ENCODE measurements around the gene PMS2. TPM values are rescaled to one million over a fixed set of nuclear protein-coding genes. Genes with fewer than 3 reads are reported as not detected.

Gene PMS2
- total RNA-seq, 1 experiment from 2014 or later, result 17.1 TPM

DNA sequence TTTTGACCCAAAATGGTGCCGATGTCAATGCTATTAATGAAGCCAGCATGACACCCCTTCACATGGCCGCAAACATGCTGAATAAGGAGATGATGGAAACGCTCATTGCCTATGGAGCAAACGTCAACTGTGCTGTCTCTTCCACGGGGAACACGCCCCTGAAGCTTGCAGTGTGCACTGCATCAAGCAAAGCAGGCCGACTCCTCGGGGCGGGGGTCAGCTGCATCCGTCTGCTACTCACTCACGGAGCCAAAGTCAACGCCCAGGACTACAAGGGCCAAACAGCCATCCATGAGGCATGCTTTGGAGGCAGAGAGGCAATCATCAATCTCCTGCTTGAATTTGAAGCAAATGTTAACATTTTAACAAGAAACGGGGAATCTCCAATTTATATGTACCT lies 26.8 kb upstream of the PMS2 start:
- Histone ChIP-seq H2BK5ac (ENCODE audit: insufficient read length, low read length) (no peak overlapping the region), H4K8ac (replicated peaks; ENCODE audit: insufficient read length, low read depth, low read length) (no peak overlapping the region), H3K4ac (ENCODE audit: low read depth, low read length) (no peak overlapping the region), H3K18ac (ENCODE audit: insufficient read length, low read depth, low read length) (no peak overlapping the region), H2BK20ac (ENCODE audit: low read depth, low read length, poor library complexity, severe bottlenecking) (no peak overlapping the region), H3K4me1 (ENCODE audit: insufficient read depth, low read length) (no peaks in the 10 kb centered on the region), H2BK15ac (ENCODE audit: low read depth, low read length) (no peak overlapping the region), H3K27me3 (ENCODE audit: insufficient read depth, low read length) (no peaks in the 10 kb centered on the region), H3K79me1 (ENCODE audit: insufficient read depth, low read depth, low read length, poor library complexity, severe bottlenecking) (peaks cover 14% of the 10 kb centered on the region), H3K23me2 (ENCODE audit: insufficient read length, low read depth, low read length, poor library complexity, severe bottlenecking) (no peaks in the 10 kb centered on the region), H4K5ac (ENCODE audit: insufficient read length, low read depth, low read length) (no peak overlapping the region), H4K91ac (ENCODE audit: insufficient read length, low read depth, low read length) (no peak overlapping the region), H2BK12ac (ENCODE audit: insufficient read length, low read depth, low read length) (no peak overlapping the region), H3K9ac (ENCODE audit: extremely low read depth, insufficient read length, low read length) (no peak overlapping the region), H3K56ac (ENCODE audit: insufficient read length, low read depth, low read length) (no peak overlapping the region), H3K9me3 (ENCODE audit: control insufficient read depth, low read depth, low read length) (no peaks in the 10 kb centered on the region), H2BK120ac (ENCODE audit: low read depth, low read length, poor library complexity, severe bottlenecking) (no peak overlapping the region), H3K27ac (ENCODE audit: insufficient read length, low read depth, low read length) (no peak overlapping the region), H3K14ac (ENCODE audit: insufficient read depth, low read length) (no peak overlapping the region), H3K23ac (ENCODE audit: insufficient read length, low read depth, low read length) (no peak overlapping the region), H3K4me2 (ENCODE audit: insufficient read depth, insufficient read length, low read length) (no peak overlapping the region), H2AK5ac (ENCODE audit: insufficient read length, low read length) (no peak overlapping the region), H2AFZ (ENCODE audit: low read length) (no peak overlapping the region), H3T11ph (ENCODE audit: low read length) (no peak overlapping the region), H3K79me2 (ENCODE audit: insufficient read depth, low read length) (0 out of 2 replicates have a peak, but pooled peaks cover 2% of the 10 kb centered on the region), H4K20me1 (ENCODE audit: control insufficient read depth, insufficient read depth, insufficient read length) (no peaks in the 10 kb centered on the region)
- Mint-ChIP-seq H3K4me1 (no peaks in the 10 kb centered on the region), H3K4me3 (no peak overlapping the region), H3K27me3 (ENCODE audit: low read depth) (no peaks in the 10 kb centered on the region), H3K36me3 (ENCODE audit: insufficient read depth in 1 of 3, low read depth in 3 of 3) (peaks cover 41 to 85% (median 80%) of the 10 kb centered on the region in 3 experiments), H3K27ac (no peak overlapping the region; a peak in 1 of 7 replicates), H3K9me3 (no peaks in the 10 kb centered on the region)
- DNase-seq, result no peak
- WGBS (ENCODE audit: extremely low coverage, insufficient read length, low lambda C conversion rate), result no CpG with 5 or more reads among the region's 13 CpGs
- TF ChIP-seq, protein P1, sequence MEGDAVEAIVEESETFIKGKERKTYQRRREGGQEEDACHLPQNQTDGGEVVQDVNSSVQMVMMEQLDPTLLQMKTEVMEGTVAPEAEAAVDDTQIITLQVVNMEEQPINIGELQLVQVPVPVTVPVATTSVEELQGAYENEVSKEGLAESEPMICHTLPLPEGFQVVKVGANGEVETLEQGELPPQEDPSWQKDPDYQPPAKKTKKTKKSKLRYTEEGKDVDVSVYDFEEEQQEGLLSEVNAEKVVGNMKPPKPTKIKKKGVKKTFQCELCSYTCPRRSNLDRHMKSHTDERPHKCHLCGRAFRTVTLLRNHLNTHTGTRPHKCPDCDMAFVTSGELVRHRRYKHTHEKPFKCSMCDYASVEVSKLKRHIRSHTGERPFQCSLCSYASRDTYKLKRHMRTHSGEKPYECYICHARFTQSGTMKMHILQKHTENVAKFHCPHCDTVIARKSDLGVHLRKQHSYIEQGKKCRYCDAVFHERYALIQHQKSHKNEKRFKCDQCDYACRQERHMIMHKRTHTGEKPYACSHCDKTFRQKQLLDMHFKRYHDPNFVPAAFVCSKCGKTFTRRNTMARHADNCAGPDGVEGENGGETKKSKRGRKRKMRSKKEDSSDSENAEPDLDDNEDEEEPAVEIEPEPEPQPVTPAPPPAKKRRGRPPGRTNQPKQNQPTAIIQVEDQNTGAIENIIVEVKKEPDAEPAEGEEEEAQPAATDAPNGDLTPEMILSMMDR (conservative IDR thresholded peaks at IDR 0.05), result no peak
